CD4-positive, alpha-beta T cell (primary cell): ENCODE results near the gene CTNNA2. TPM values are rescaled to one million over a fixed set of nuclear protein-coding genes. Genes with fewer than 3 reads are reported as not detected.

Experiments
- ATAC-seq: fragments of 200-7000 bp; cut with Tn5 transposase; one replicate; pipeline ENCODE4 v1.10.0; 2022; ENCODE audit warnings: mild to moderate bottlenecking; ENCODE audit not compliant: poor library complexity
- CTCF ChIA-PET: fragments of 350-600 bp; sonication (Branson Sonifier 250); formaldehyde crosslinking; loops from one replicate; lab custom pipeline; 2021; ENCODE audit warnings: antibody characterized with exemption, inconsistent platforms; lab: Charles Lee
- POLR2A ChIA-PET: fragments of 350-600 bp; sonication (Branson Sonifier 250); formaldehyde crosslinking; loops from one replicate; lab custom pipeline; 2021; ENCODE audit warnings: antibody characterized with exemption, inconsistent platforms; lab: Charles Lee
- DNase-seq, 14 experiments: peaks; one replicate each; pipeline ENCODE4 v3.0.0-alpha.2; 2013 to 2020; ENCODE audit warnings: mixed read lengths in 2 of 14
- H3K27ac ChIP-seq, 2 donors: one replicate each; pipeline versions ENCODE4 v1.5.1 to v1.7.0; 2013; ENCODE audit warnings: low read length in 2 of 2, low read depth in 1 of 2, mild to moderate bottlenecking in 1 of 2
- H3K27me3 ChIP-seq, 2 experiments: 1 replicate in 1 of 2; 2 replicates in 1 of 2; pipeline versions ENCODE4 v1.6.1 to v1.7.0; 2013; ENCODE audit warnings: low read length in 2 of 2, control low read depth in 1 of 2, mild to moderate bottlenecking in 1 of 2, moderate library complexity in 1 of 2; ENCODE audit not compliant: insufficient read depth in 2 of 2, control insufficient read depth in 1 of 2
- H3K36me3 ChIP-seq: one replicate; pipeline ENCODE4 v1.6.1; 2013; ENCODE audit warnings: low read length, control low read depth; ENCODE audit not compliant: insufficient read depth
- H3K4me1 ChIP-seq: one replicate; pipeline ENCODE4 v1.6.1; 2013; ENCODE audit warnings: low read length, control low read depth; ENCODE audit not compliant: insufficient read depth
- H3K4me3 ChIP-seq: one replicate; pipeline ENCODE4 v1.5.1; 2013; ENCODE audit warnings: mild to moderate bottlenecking, low read length, moderate library complexity
- H3K9me3 ChIP-seq, 2 experiments: 1 replicate in 1 of 2; 2 replicates in 1 of 2; pipeline versions ENCODE4 v1.6.1 to v1.7.0; 2013; ENCODE audit warnings: low read length in 2 of 2, mild to moderate bottlenecking in 2 of 2, control low read depth in 1 of 2, moderate library complexity in 1 of 2; ENCODE audit not compliant: control insufficient read depth in 1 of 2, insufficient read depth in 1 of 2
- H3K27ac Mint-ChIP-seq: one replicate; pipeline ENCODE4 v1.8.0; 2020; ENCODE audit warnings: mixed read lengths
- H3K27me3 Mint-ChIP-seq: one replicate; pipeline ENCODE4 v1.8.0; 2021; ENCODE audit warnings: mixed read lengths
- H3K36me3 Mint-ChIP-seq: one replicate; pipeline ENCODE4 v1.8.0; 2021; ENCODE audit warnings: low read depth, mixed read lengths
- H3K4me1 Mint-ChIP-seq: one replicate; pipeline ENCODE4 v1.8.0; 2021; ENCODE audit warnings: low read depth, mixed read lengths
- H3K4me3 Mint-ChIP-seq: one replicate; pipeline ENCODE4 v1.8.0; 2020; ENCODE audit warnings: mild to moderate bottlenecking, mixed read lengths
- H3K9me3 Mint-ChIP-seq: one replicate; pipeline ENCODE4 v1.8.0; 2020; ENCODE audit warnings: mixed read lengths
- intact Hi-C, 2 experiments: fragments of 100-400 bp; cut with DNase I in 1 of 2; cut with micrococcal nuclease in 1 of 2; formaldehyde crosslinking; loops; one replicate each; pipeline versions ENCODE4 v1.15.1 to v1.9.0; 2023 to 2025; cut with DNase I, micrococcal nuclease
- total RNA-seq, 174 experiments: library from RNA in 2 of 174; stranded (reverse) in 2 of 174; gene quantifications; one replicate each; pipeline ENCODE4 v1.2.3 and lab custom pipeline; 2021 to 2026
- TF ChIP-seq, protein P1 (sequence below): fragments of 200-600 bp; IDR thresholded peaks from one replicate; pipeline ENCODE4 v1.8.0; 2022; ENCODE audit warnings: antibody characterized with exemption, mild to moderate bottlenecking

Gene CTNNA2
- total RNA-seq, 2 experiments from 2014 or later, result not detected

GRCh38 chr2:80002568-80003157, 489.8 kb downstream of the CTNNA2 start:
- Histone ChIP-seq H3K9me3 (no peaks in the 10 kb centered on the region), H3K36me3 (no peaks in the 10 kb centered on the region), H3K27ac (no peak overlapping the region), H3K4me3 (no peak overlapping the region), H3K4me1 (no peaks in the 10 kb centered on the region), H3K27me3 (no peaks in the 10 kb centered on the region)
- intact Hi-C loops, result no loop called here
- Mint-ChIP-seq H3K4me3 (no peak overlapping the region), H3K4me1 (no peaks in the 10 kb centered on the region), H3K27ac (no peak overlapping the region), H3K9me3 (peaks cover 5% of the 10 kb centered on the region), H3K27me3 (no peaks in the 10 kb centered on the region), H3K36me3 (no peaks in the 10 kb centered on the region)
- ATAC-seq, result no peak
- no peak for DNase-seq
- ChIA-PET POLR2A (no interaction called here), CTCF (no interaction called here)
- TF ChIP-seq, protein P1, sequence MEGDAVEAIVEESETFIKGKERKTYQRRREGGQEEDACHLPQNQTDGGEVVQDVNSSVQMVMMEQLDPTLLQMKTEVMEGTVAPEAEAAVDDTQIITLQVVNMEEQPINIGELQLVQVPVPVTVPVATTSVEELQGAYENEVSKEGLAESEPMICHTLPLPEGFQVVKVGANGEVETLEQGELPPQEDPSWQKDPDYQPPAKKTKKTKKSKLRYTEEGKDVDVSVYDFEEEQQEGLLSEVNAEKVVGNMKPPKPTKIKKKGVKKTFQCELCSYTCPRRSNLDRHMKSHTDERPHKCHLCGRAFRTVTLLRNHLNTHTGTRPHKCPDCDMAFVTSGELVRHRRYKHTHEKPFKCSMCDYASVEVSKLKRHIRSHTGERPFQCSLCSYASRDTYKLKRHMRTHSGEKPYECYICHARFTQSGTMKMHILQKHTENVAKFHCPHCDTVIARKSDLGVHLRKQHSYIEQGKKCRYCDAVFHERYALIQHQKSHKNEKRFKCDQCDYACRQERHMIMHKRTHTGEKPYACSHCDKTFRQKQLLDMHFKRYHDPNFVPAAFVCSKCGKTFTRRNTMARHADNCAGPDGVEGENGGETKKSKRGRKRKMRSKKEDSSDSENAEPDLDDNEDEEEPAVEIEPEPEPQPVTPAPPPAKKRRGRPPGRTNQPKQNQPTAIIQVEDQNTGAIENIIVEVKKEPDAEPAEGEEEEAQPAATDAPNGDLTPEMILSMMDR, result no peak

GRCh38 chr2:80007777-80008503, 495.1 kb downstream of the CTNNA2 start:
- Mint-ChIP-seq H3K27me3 (no peaks in the 10 kb centered on the region), H3K27ac (no peak overlapping the region), H3K4me3 (no peak overlapping the region), H3K36me3 (no peaks in the 10 kb centered on the region), H3K9me3 (peaks cover 3% of the 10 kb centered on the region), H3K4me1 (no peaks in the 10 kb centered on the region)
- ChIA-PET POLR2A (no interaction called here), CTCF (no interaction called here)
- no peak for DNase-seq
- no peaks in the 10 kb centered on the region for H3K9me3 ChIP-seq
- H3K4me3 ChIP-seq, result no peak overlapping the region
- H3K27me3 ChIP-seq, result no peaks in the 10 kb centered on the region
- H3K4me1 ChIP-seq, result no peaks in the 10 kb centered on the region
- no peak overlapping the region for H3K27ac ChIP-seq
- TF ChIP-seq, protein P1, result no peak
- no peak for ATAC-seq
- H3K36me3 ChIP-seq, result no peaks in the 10 kb centered on the region
- intact Hi-C loops, result no loop called here

GRCh38 chr2:80008596-80008995, 495.7 kb downstream of the CTNNA2 start:
- TF ChIP-seq, protein P1, result no peak
- no peak for DNase-seq
- peaks cover 3% of the 10 kb centered on the region for H3K9me3 Mint-ChIP-seq
- Histone ChIP-seq H3K4me1 (no peaks in the 10 kb centered on the region), H3K36me3 (no peaks in the 10 kb centered on the region), H3K27ac (no peak overlapping the region), H3K9me3 (no peaks in the 10 kb centered on the region), H3K4me3 (no peak overlapping the region), H3K27me3 (no peaks in the 10 kb centered on the region)
- ChIA-PET POLR2A (no interaction called here), CTCF (no interaction called here)
- H3K4me1 Mint-ChIP-seq, result no peaks in the 10 kb centered on the region
- no peaks in the 10 kb centered on the region for H3K36me3 Mint-ChIP-seq
- H3K4me3 Mint-ChIP-seq, result no peak overlapping the region
- no peak for ATAC-seq
- intact Hi-C loops, result no loop called here
- no peaks in the 10 kb centered on the region for H3K27me3 Mint-ChIP-seq
- H3K27ac Mint-ChIP-seq, result no peak overlapping the region
